GM12872 (cell line): ENCODE measurements around the gene FBXL2.

Experiments used
- CTCF ChIP-seq: IDR thresholded peaks from 3 replicates; pipeline ENCODE4 v1.5.1; 2011; ENCODE audit warnings: low read depth, mild to moderate bottlenecking, low read length, moderate library complexity; ENCODE audit not compliant: insufficient read depth

The FBXL2 gene

GRCh38 chr3:33273628-33274027, 3.6 kb upstream of the FBXL2 start:
- no peak for TF ChIP-seq CTCF

- no peak for TF ChIP-seq CTCF
Observed at GRCh38 chr3:33278163-33278562, 921 bp downstream of the FBXL2 start.

- TF ChIP-seq CTCF = no peak
Observed at GRCh38 chr3:33287672-33288282, 10.5 kb downstream of the FBXL2 start.

- no peak for TF ChIP-seq CTCF
Observed at GRCh38 chr3:33299395-33300081, 22.3 kb downstream of the FBXL2 start.

- no peak for TF ChIP-seq CTCF
Observed at GRCh38 chr3:33312361-33312760, 35.1 kb downstream of the FBXL2 start.

- TF ChIP-seq CTCF = no peak
Observed at GRCh38 chr3:33313331-33313730, 36.1 kb downstream of the FBXL2 start.

- no peak for TF ChIP-seq CTCF
Observed at GRCh38 chr3:33314993-33315392, 37.8 kb downstream of the FBXL2 start.
